ENCODE results near the gene SPRR5. TPM values are rescaled to one million over a fixed set of nuclear protein-coding genes. Genes with fewer than 3 reads are reported as not detected.

Gene SPRR5
- total and polyA plus RNA-seq, 8 donors, result 1.0 TPM; not detected in 7

- WGBS, 5 donors, result 63 to 88% (median 83%) methylated on average over 7 of the region's 7 CpGs
- DNase-seq, result no peak
- H3K9me3 ChIP-seq, result no peaks in the 10 kb centered on the region
- peaks cover 0 to 5% (median 0%) of the 10 kb centered on the region in 3 donors for H3K27me3 ChIP-seq
- TF ChIP-seq POLR2A (IDR thresholded peaks at IDR 0.05), result no peak
- no peak overlapping the region for H3K4me3 ChIP-seq
- H3K36me3 ChIP-seq, result no peaks in the 10 kb centered on the region
- H3K4me1 ChIP-seq, result no peaks in the 10 kb centered on the region
- intact Hi-C loops (cut with DNase I; ENCODE audit: low total_unique reads), result no loop called here
- no peak overlapping the region for H3K27ac ChIP-seq
These were observed 14.4 kb downstream of the SPRR5 start for GRCh38 chr1:152961226-152961891.

GRCh38 chr1:152962876-152963415, 15.9 kb downstream of the SPRR5 start:
- Histone ChIP-seq H3K9me3 (no peaks in the 10 kb centered on the region), H3K27me3 (peaks cover 0 to 5% (median 0%) of the 10 kb centered on the region in 3 donors), H3K27ac (no peak overlapping the region), H3K4me3 (no peak overlapping the region), H3K36me3 (no peaks in the 10 kb centered on the region), H3K4me1 (no peaks in the 10 kb centered on the region)
- DNase-seq, result no peak
- intact Hi-C loops (cut with DNase I; ENCODE audit: low total_unique reads), result no loop called here
- WGBS, 5 donors, result 78 to 96% (median 83%) methylated on average over 2 of the region's 2 CpGs
- TF ChIP-seq POLR2A (IDR thresholded peaks at IDR 0.05) (no peak), CTCF (IDR thresholded peaks at IDR 0.05) (no peak), EP300 (IDR thresholded peaks at IDR 0.05) (no peak), POLR2AphosphoS5 (IDR thresholded peaks at IDR 0.05) (no peak)

- no peak for TF ChIP-seq POLR2AphosphoS5 (IDR thresholded peaks at IDR 0.05)
- TF ChIP-seq EP300 (IDR thresholded peaks at IDR 0.05), result no peak
- TF ChIP-seq POLR2A (IDR thresholded peaks at IDR 0.05), result no peak
- no peak for TF ChIP-seq CTCF (IDR thresholded peaks at IDR 0.05)
- no peaks in the 10 kb centered on the region for H3K36me3 ChIP-seq
- peaks cover 0 to 5% (median 0%) of the 10 kb centered on the region in 3 donors for H3K27me3 ChIP-seq
- H3K27ac ChIP-seq, result no peak overlapping the region
- DNase-seq, result no peak
- H3K4me3 ChIP-seq, result no peak overlapping the region
- intact Hi-C loops (cut with DNase I; ENCODE audit: low total_unique reads), result no loop called here
- 64 to 86% (median 77%) methylated on average over 1 of the region's 1 CpG for WGBS, 5 donors
- no peaks in the 10 kb centered on the region for H3K9me3 ChIP-seq
- H3K4me1 ChIP-seq, result no peaks in the 10 kb centered on the region
These were observed 17.5 kb downstream of the SPRR5 start for GRCh38 chr1:152964536-152964935.

GRCh38 chr1:152965853-152966252, 18.8 kb downstream of the SPRR5 start:
- Histone ChIP-seq H3K27me3 (peaks cover 0 to 3% (median 0%) of the 10 kb centered on the region in 3 donors), H3K27ac (no peak overlapping the region), H3K4me1 (no peaks in the 10 kb centered on the region), H3K4me3 (no peak overlapping the region), H3K9me3 (no peaks in the 10 kb centered on the region), H3K36me3 (no peaks in the 10 kb centered on the region)
- DNase-seq, result no peak
- 74 to 89% (median 83%) methylated on average over 4 of the region's 4 CpGs for WGBS, 5 donors
- intact Hi-C loops (cut with DNase I; ENCODE audit: low total_unique reads), result no loop called here
- TF ChIP-seq CTCF (IDR thresholded peaks at IDR 0.05) (no peak), POLR2AphosphoS5 (IDR thresholded peaks at IDR 0.05) (no peak), EP300 (IDR thresholded peaks at IDR 0.05) (no peak), POLR2A (IDR thresholded peaks at IDR 0.05) (no peak)

- H3K4me3 ChIP-seq, result no peak overlapping the region
- DNase-seq, result peak; percentile 50 to 82
- peak in 1 of 3 donors; percentile 3 for TF ChIP-seq POLR2AphosphoS5 (IDR thresholded peaks at IDR 0.05)
- no peak for TF ChIP-seq POLR2A (IDR thresholded peaks at IDR 0.05)
- TF ChIP-seq EP300 (IDR thresholded peaks at IDR 0.05), result no peak
- H3K4me1 ChIP-seq, result no peaks in the 10 kb centered on the region
- no peaks in the 10 kb centered on the region for H3K36me3 ChIP-seq
- intact Hi-C loops (cut with DNase I; ENCODE audit: low total_unique reads), result no loop called here
- H3K9me3 ChIP-seq, result no peaks in the 10 kb centered on the region
- peak overlapping the region in 1 of 5 donors; percentile 60 for H3K27ac ChIP-seq
- 23 to 53% (median 28%) methylated on average over 7 of the region's 7 CpGs for WGBS, 5 donors
- peaks cover 0 to 3% (median 0%) of the 10 kb centered on the region in 3 donors for H3K27me3 ChIP-seq
These were observed 20.2 kb downstream of the SPRR5 start for GRCh38 chr1:152967201-152967600.
